Activated CD8-positive, alpha-beta memory T cell treated with anti-CD3 and anti-CD28 coated beads, Interleukin-2, amount 10 ng/mL, durations not matched to agents 7 days and 5 days (primary cell): Measurements from ENCODE around the gene RASAL1. TPM values are rescaled to one million over a fixed set of nuclear protein-coding genes. Genes with fewer than 3 reads are reported as not detected.
A peak's percentile ranks its signal among the peaks of the same experiment; 100 is the strongest.

Experiments used
- ATAC-seq: fragments of 150-1000 bp; cut with Tn5 transposase; one replicate; pipeline ENCODE4 v1.10.0; 2021; ENCODE audit warnings: moderate library complexity
- CTCF ChIA-PET: fragments of 350-600 bp; sonication (Branson Sonifier 250); formaldehyde crosslinking; loops from one replicate; lab custom pipeline; 2021; ENCODE audit warnings: antibody characterized with exemption; lab: Charles Lee
- DNase-seq: peaks from one replicate; pipeline ENCODE4 v3.0.0-alpha.2; 2020
- H3K27ac Mint-ChIP-seq: one replicate; pipeline ENCODE4 v1.8.0; 2021; ENCODE audit warnings: mild to moderate bottlenecking, mixed read lengths
- H3K27me3 Mint-ChIP-seq: one replicate; pipeline ENCODE4 v1.8.0; 2021; ENCODE audit warnings: mixed read lengths
- H3K36me3 Mint-ChIP-seq: one replicate; pipeline ENCODE4 v1.8.0; 2021; ENCODE audit warnings: mild to moderate bottlenecking, mixed read lengths
- H3K4me1 Mint-ChIP-seq: one replicate; pipeline ENCODE4 v1.8.0; 2021; ENCODE audit warnings: mixed read lengths
- H3K4me3 Mint-ChIP-seq: one replicate; pipeline ENCODE4 v1.8.0; 2021; ENCODE audit warnings: mild to moderate bottlenecking, moderate library complexity, mixed read lengths
- H3K9me3 Mint-ChIP-seq: one replicate; pipeline ENCODE4 v1.8.0; 2022; ENCODE audit warnings: low read depth, mixed read lengths
- total RNA-seq, 2 experiments: library from RNA; stranded (reverse); gene quantifications; one replicate each; pipeline ENCODE4 v1.2.3, GENCODE V29; 2021

The RASAL1 gene
- total RNA-seq, 2 experiments from 2014 or later: not detected

DNA sequence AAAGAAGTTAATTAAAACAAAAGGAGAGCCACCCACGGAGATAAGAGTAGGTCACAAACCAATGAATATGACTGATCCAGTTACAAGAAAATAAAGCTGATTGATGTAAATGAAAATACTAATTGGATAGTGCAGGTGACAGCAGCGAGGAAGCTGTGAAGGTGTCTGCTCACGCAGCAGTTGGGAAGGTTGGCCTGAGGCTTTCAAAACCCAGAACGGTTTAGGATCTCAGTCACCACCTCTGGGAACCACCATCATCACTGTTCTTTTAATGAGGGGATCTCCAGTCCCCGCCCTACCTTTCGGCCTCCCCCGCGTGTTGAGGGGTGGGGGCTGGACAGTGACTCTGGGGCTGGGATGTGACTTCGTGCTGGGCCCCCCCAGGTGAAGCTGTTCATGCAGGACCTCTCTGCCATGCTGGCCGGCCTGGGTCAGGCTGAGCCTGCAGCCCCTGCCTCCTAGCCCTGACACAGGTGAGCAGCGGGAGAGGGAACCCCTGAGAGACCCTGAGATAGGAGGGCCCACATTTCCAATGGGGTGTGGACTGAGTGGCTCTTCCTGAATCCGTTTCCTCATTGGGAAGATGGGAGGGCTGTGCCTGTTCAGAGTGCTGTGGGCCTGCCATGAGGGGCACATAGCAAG is 21.8 kb upstream of the RASAL1 start:
- no peak overlapping the region for H3K4me3 Mint-ChIP-seq
- peaks cover 24% of the 10 kb centered on the region for H3K27me3 Mint-ChIP-seq
- peaks cover 11% of the 10 kb centered on the region for H3K36me3 Mint-ChIP-seq
- H3K9me3 Mint-ChIP-seq: no peaks in the 10 kb centered on the region
- H3K27ac Mint-ChIP-seq: no peak overlapping the region
- DNase-seq (no peak), ATAC-seq (no peak)
- peaks cover 17% of the 10 kb centered on the region for H3K4me1 Mint-ChIP-seq
- CTCF ChIA-PET: interaction anchor here (10.7 kb wide), 1 partner anchor 16 kb away, joined by 62 read pairs; no protein-coding TSS in a partner anchor

DNA sequence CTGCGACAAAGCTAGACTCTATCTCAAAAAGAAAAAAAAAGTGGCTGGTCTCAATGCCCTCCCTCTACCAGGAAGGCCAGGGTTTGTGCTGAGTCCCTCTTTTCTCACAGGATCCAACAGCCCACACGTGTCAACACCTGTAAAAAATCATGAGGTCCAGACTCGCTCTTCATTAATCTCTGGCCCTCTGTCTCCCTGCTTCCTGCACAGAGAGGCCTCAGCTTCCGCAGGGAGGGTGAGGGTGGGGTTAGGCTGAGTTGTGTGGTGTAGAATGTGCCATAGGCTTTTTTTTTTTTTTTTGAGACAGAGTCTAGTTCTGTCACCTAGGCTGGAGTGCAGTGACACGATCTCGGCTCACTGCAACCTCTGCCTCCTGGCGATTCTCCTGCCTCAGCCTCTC is 20.1 kb upstream of the RASAL1 start:
- CTCF ChIA-PET: interaction anchor here (10.7 kb wide), 1 partner anchor 17 kb away, joined by 62 read pairs; no protein-coding TSS in a partner anchor

DNA sequence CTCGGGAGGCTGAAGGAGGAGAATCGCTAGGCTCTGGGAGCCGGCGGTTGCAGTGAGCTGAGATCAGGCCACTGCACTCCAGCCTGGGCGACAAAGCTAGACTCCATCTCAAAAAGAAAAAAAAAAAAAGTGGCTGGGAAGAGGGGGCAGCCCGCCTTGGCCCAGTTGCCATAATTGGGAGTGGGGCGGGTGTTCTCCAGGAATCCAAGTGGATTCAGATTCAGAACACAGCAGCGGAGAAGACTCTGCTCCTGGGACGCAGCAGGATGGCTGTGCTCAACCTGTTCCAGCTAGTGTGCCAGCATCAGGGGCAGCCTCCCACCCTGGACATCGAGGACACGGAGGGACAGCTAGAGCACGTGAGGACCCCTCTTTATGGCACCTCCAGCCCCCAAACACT is 19.5 kb upstream of the RASAL1 start:
- CTCF ChIA-PET: interaction anchor here (3.4 to 10.7 kb wide), 2 partner anchors 18 to 20 kb away, joined by 20 to 62 read pairs; partner anchors contain the start of gene RASAL1
- H3K36me3 Mint-ChIP-seq: peaks cover 4% of the 10 kb centered on the region
- no peak overlapping the region for H3K27ac Mint-ChIP-seq
- peaks cover 36% of the 10 kb centered on the region for H3K27me3 Mint-ChIP-seq
- DNase-seq: no peak
- H3K4me3 Mint-ChIP-seq: no peak overlapping the region
- ATAC-seq: no peak
- H3K9me3 Mint-ChIP-seq: no peaks in the 10 kb centered on the region
- H3K4me1 Mint-ChIP-seq: peaks cover 21% of the 10 kb centered on the region

More for the DNA sequence above, 20.1 kb upstream of the RASAL1 start:
- ATAC-seq: no peak
- H3K27ac Mint-ChIP-seq: no peak overlapping the region
- H3K27me3 Mint-ChIP-seq: peaks cover 31% of the 10 kb centered on the region
- DNase-seq: no peak
- H3K4me1 Mint-ChIP-seq: peaks cover 21% of the 10 kb centered on the region
- H3K4me3 Mint-ChIP-seq: no peak overlapping the region
- H3K9me3 Mint-ChIP-seq: no peaks in the 10 kb centered on the region
- H3K36me3 Mint-ChIP-seq: peaks cover 7% of the 10 kb centered on the region

DNA sequence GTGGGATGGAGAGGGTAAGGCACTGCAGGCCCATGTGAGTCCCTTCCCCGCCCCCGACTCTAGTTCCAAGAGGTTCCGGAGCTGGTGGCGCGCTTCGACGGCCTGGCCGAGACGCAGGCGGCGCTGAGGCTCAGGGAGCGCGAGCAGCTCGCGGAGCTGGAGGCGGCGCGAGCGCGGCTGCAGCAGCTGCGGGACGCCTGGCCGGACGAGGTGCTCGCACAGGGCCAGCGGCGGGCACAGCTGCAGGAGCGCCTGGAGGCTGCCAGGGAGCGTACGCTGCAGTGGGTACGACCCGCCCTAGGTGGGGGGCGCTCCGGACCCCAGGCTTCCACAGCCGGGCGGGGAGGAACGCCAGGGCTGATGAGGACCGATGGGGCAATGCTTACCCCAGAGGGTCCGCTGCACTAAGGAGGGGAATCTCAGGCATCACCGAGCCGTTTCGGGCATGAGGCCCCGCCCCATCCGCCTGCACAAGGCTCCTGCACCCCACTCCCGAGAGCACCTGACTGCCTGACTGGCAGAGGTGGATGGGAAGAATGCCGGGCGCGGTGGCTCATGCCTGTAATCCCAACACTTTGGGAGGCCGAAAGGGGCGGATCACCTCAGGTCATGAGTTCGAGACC is 18.9 kb upstream of the RASAL1 start:
- H3K4me1 Mint-ChIP-seq: peaks cover 21% of the 10 kb centered on the region
- H3K36me3 Mint-ChIP-seq: peaks cover 4% of the 10 kb centered on the region
- CTCF ChIA-PET: interaction anchor here (0.6 to 10.7 kb wide), 6 partner anchors 19 to 124 kb away, joined by 3 to 62 read pairs (median 8); partner anchors contain the start of gene RASAL1
- H3K27me3 Mint-ChIP-seq: peaks cover 41% of the 10 kb centered on the region
- no peak overlapping the region for H3K27ac Mint-ChIP-seq
- ATAC-seq (no peak), DNase-seq (no peak)
- no peaks in the 10 kb centered on the region for H3K9me3 Mint-ChIP-seq
- no peak overlapping the region for H3K4me3 Mint-ChIP-seq

DNA sequence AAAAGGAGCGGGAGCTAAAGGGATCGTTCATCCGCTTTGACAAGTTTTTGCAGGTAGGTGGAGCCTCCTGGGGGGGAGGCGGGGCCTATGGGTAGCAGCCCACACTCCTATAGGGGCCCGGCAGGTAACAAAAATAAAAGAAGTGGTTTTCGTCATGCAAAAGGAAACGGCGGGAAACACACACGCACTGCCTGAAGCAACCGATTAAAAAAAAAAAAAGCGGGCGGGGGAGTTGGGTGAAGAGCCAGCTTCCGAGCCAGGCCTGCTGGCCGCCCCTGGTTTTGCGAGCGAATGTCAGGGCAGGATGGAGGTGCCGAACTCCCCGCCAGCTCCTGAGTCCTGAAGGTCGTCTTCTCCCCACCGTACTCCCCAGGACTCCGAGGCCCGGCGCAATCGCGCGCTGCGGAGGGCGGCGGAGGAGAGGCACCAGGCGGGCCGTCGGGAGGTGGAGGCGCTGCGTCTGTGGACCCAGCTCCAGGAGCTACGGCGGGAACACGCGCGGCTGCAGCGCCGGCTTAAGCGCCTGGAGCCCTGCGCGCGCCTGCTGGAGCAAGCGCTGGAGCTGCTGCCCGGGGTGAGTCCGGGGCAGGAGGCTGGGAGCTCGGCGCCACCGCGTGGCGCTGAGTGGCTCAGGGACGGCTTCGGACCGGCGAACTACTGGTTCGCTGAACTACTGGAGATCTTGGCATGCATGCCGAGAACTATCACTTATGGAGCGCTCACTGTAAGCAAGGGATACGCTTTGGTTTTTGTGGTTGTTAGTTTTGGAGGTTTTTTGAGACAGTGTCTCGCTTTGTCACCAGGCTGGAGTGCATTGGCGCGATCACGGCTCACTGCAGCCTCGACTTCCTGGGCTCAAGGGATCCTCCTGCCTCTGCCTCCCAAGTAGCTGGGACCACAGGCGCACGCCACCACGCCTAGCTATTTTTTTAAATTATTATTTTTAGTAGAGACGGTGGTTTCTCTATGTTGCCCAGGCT is 17.6 kb upstream of the RASAL1 start:
- Mint-ChIP-seq H3K27ac (no peak overlapping the region), H3K27me3 (peaks cover 41% of the 10 kb centered on the region)
- peak; percentile 68 for DNase-seq

DNA sequence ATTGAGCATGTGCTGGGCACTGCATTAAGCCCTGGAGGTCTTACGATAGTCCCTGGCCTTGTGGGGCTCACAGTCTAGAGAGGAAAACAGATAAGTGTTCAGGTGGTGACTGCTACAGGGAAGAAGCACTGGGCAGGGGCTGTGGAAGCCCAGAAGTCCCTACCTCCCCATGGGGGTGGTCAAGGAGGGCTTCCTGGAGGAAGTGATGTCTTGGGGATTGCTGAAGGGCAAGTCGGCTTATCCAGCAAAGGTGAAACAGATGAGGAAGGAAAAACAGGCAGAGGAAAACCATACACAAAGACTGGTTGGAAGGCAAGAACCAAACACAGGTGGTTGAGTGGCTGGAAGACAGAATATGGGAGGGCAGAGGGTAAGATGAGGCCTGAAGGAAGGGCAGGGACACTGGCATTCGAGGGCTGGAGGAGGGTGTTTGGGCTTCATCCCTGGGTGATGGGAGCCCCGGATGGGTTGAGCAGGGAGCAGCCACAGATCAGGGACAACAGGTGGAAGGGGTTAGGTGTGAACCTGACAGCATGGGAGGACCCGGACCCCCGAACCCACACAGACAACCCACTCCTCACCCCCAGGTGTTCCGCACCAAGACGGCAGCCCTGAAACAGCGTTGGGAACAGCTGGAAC is 16.8 kb upstream of the RASAL1 start:
- Mint-ChIP-seq H3K9me3 (no peaks in the 10 kb centered on the region), H3K27ac (no peak overlapping the region), H3K27me3 (peaks cover 45% of the 10 kb centered on the region), H3K4me3 (peak overlapping the region; percentile 44), H3K4me1 (peaks cover 21% of the 10 kb centered on the region), H3K36me3 (no peaks in the 10 kb centered on the region)
- CTCF ChIA-PET: interaction anchor here (0.6 to 10.7 kb wide), 15 partner anchors 17 to 254 kb away, joined by 3 to 62 read pairs (median 4); partner anchors contain the start of gene RASAL1
- DNase-seq (no peak), ATAC-seq (no peak)

More for the DNA sequence above, 17.6 kb upstream of the RASAL1 start:
- Mint-ChIP-seq H3K36me3 (peaks cover 2% of the 10 kb centered on the region), H3K4me1 (peaks cover 21% of the 10 kb centered on the region), H3K4me3 (peak overlapping the region; percentile 44), H3K9me3 (no peaks in the 10 kb centered on the region)
- ATAC-seq: peak; percentile 85
- CTCF ChIA-PET: interaction anchor here (0.6 to 10.7 kb wide), 19 partner anchors 14 to 273 kb away, joined by 3 to 62 read pairs (median 4); partner anchors contain the start of genes DTX1 and RASAL1

DNA sequence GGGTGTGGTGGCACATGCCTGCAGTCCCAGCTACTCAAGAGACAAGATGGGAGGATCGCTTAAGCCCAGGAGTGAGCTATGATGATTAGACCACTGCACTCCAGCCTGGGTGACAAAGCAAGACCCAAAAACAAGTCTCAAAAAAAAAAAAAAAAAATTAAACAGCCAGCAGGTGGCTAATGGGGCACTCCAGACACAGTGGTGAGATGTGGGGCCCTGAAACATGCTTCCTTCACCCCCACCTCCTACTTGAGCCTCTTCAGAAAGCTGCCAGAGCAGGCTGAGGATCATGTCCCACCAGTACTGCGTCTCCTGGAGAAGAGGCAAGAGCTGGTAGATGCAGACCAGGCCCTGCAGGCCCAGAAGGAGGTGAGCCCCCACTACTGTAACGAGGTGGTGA is 16.1 kb upstream of the RASAL1 start:
- no peak for ATAC-seq
- Mint-ChIP-seq H3K4me3 (no peak overlapping the region), H3K27ac (no peak overlapping the region), H3K36me3 (no peaks in the 10 kb centered on the region), H3K9me3 (no peaks in the 10 kb centered on the region), H3K4me1 (peaks cover 21% of the 10 kb centered on the region), H3K27me3 (peaks cover 49% of the 10 kb centered on the region)
- CTCF ChIA-PET: interaction anchor here (1.0 to 10.7 kb wide), 4 partner anchors 16 to 251 kb away, joined by 3 to 62 read pairs (median 12); partner anchors contain the start of gene RASAL1
- no peak for DNase-seq

DNA sequence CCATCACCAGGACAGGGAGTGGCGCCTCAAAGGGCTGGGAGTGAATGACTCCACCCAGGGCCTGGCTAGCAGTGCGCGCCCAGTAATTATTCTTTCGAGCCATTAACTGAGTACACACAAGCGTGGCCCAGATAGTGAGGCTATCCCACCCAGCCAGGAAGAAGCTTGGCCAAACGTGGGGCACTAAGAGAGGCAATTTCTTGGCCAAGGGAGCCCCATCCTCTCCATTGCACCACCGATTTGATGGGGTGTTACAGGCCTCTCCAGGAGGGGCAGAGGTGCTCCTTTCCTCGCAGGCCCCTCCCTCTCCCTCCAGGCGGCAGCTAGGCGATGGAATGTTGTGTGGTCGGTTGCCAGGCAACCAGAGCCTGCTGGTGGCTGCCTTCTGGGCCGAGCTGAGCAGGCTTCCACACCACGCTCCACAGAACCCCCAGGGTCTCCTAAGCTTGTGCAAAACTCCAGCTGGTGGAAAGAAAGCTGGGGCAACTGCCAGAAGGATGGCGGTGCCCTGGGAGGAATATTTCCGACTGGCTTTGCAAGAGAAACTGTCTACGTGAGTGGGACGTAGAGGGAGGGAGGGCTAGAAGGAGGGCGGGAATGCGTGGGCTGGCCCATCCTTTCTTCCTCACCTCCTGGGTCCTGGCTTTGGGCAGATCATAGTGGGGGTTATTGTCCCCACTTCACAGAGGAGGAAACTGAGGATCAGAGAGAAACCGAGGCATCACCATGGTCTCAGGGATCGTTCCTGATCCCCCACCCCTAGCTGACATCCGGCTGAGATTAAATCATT is 14.0 kb upstream of the RASAL1 start, which contains the start of gene CFAP73:
TSS of gene CFAP73 (plus strand) at position 364 of the 790 bp plus-strand sequence. CDS start at position 498, 134 bp downstream.
- Mint-ChIP-seq H3K36me3 (no peaks in the 10 kb centered on the region), H3K9me3 (no peaks in the 10 kb centered on the region), H3K4me1 (peaks cover 15% of the 10 kb centered on the region), H3K27me3 (peaks cover 45% of the 10 kb centered on the region), H3K4me3 (no peak within 1 kb of the TSS), H3K27ac (no peak within 1 kb of the TSS)
- CTCF ChIA-PET: interaction anchor here (10.7 kb wide), 1 partner anchor 24 kb away, joined by 62 read pairs; no protein-coding TSS in a partner anchor
- DNase-seq (no peak), ATAC-seq (no peak)

DNA sequence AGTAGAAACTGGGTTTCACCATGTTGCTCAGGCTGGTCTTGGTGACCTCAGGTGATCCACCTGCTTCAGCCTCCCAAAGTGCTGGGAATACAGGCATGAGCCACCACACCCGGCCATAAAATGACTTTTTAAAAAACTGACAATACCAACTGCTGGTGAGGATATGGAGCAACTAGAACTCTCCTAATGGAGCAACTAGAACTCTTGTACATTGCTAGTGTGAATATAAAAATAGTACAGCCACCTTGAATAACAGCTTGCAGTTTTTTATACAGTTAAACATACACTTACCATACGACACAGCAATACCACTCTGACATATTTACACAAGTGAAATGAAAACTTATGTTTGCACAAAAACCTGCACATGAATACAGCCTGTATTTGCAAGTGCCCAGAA is 11.4 kb upstream of the RASAL1 start:
- CTCF ChIA-PET: interaction anchor here (1.3 kb wide), 1 partner anchor 28 kb away, joined by 4 read pairs; no protein-coding TSS in a partner anchor
- H3K27me3 Mint-ChIP-seq: peaks cover 28% of the 10 kb centered on the region
- no peak for DNase-seq
- no peaks in the 10 kb centered on the region for H3K36me3 Mint-ChIP-seq
- H3K4me1 Mint-ChIP-seq: peaks cover under 1% of the 10 kb centered on the region
- no peak overlapping the region for H3K27ac Mint-ChIP-seq
- H3K4me3 Mint-ChIP-seq: no peak overlapping the region
- H3K9me3 Mint-ChIP-seq: no peaks in the 10 kb centered on the region
- ATAC-seq: no peak

DNA sequence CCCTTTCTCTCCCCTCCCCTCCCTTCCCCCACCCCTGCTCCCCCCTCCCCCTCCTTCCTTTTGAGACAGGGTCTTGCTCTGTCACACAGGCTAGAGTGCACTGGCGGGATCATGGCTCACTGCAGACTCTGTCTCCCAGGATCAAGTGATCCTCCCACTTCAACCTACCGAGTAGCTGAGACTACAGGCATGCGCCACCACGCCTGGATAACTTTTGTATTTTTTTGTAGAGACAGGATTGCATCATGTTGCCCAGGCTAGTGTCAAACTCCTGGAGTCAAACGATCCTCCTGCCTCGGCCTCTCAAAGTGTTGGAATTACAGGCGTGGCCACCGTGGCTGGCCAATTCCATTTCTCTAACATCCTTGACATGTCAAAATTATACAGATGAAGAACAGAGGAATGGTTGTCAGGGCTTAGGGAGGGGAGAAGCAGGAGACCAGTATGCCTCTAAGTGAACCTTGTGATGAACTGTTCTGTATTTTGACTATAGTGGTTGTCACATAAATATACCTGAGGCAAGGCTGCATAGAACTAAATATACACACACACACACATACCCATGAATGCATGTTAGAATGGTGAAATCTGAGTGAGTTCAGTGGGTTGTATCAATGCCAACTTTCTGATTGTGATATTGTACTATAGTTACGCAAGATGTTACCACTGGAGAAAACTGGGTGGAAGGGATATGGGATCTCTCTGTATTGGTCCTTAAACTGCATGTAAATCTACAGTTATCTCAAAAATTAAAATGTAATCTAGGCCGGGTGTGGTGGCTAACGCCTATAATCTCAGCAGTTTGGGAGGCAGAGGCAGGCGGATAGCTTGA is 10.4 kb upstream of the RASAL1 start:
- H3K27me3 Mint-ChIP-seq: peaks cover 25% of the 10 kb centered on the region
- CTCF ChIA-PET: interaction anchor here (1.4 kb wide), 1 partner anchor 153 kb away, joined by 4 read pairs; no protein-coding TSS in a partner anchor

DNA sequence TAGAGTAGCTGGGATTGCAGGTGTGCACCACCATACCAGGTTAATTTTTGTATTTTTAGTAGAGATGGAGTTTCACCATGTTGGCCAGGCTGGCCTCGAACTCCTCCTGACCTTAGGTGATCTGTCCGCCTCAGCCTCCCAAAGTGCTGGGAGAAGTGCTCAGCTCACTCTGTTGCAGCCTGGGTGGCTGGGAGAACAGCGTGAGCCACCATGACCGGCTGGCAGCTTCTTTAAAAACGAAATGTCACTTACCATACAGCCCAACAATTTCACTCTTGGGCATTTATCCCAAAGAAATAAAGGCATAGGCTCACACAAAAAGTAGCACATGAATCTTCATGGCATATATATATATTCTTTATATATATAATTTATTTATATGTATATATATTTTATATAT is 9.2 kb upstream of the RASAL1 start:
- Mint-ChIP-seq H3K27ac (no peak overlapping the region), H3K4me1 (no peaks in the 10 kb centered on the region), H3K27me3 (peaks cover 16% of the 10 kb centered on the region), H3K4me3 (no peak overlapping the region), H3K9me3 (no peaks in the 10 kb centered on the region), H3K36me3 (no peaks in the 10 kb centered on the region)
- no peak for DNase-seq
- CTCF ChIA-PET: interaction anchor here (1.4 kb wide), 1 partner anchor 152 kb away, joined by 4 read pairs; no protein-coding TSS in a partner anchor
- no peak for ATAC-seq

More for the DNA sequence above, 10.4 kb upstream of the RASAL1 start:
- DNase-seq (no peak), ATAC-seq (no peak)
- Mint-ChIP-seq H3K27ac (no peak overlapping the region), H3K9me3 (no peaks in the 10 kb centered on the region), H3K4me3 (no peak overlapping the region), H3K4me1 (no peaks in the 10 kb centered on the region), H3K36me3 (no peaks in the 10 kb centered on the region)
